GM23338 (cell line): Measurements from ENCODE around the gene GLT6D1. TPM values are rescaled to one million over a fixed set of nuclear protein-coding genes. Genes with fewer than 3 reads are reported as not detected.

Experiments used
- ATAC-seq: fragments of 200-7000 bp; cut with Tn5 transposase; 3 replicates; pipeline ENCODE4 v1.9.1; 2020
- DNase-seq: peaks from one replicate; pipeline ENCODE4 v3.0.0-alpha.2; 2015; ENCODE audit warnings: low spot score
- H2AFZ ChIP-seq: fragments of 200-600 bp; sonication (generic); 2 replicates; pipeline ENCODE4 v1.8.0; 2016; ENCODE audit warnings: antibody characterized with exemption, mild to moderate bottlenecking, moderate library complexity
- H3F3A ChIP-seq: fragments of 200-600 bp; sonication (generic); replicated peaks from 2 replicates; pipeline ENCODE4 v1.8.0; 2017; ENCODE audit warnings: antibody characterized with exemption, mixed run types, low read depth
- H3K27ac ChIP-seq: fragments of 200-600 bp; sonication (generic); 2 replicates; pipeline ENCODE4 v1.6.1; 2016; ENCODE audit warnings: low read depth
- H3K27me3 ChIP-seq: fragments of 200-600 bp; sonication (generic); 2 replicates; pipeline ENCODE4 v1.8.0; 2016; ENCODE audit warnings: mild to moderate bottlenecking, mixed run types, moderate library complexity; ENCODE audit not compliant: insufficient read depth
- H3K36me3 ChIP-seq: fragments of 200-600 bp; sonication (generic); 2 replicates; pipeline ENCODE4 v1.8.0; 2016; ENCODE audit warnings: mild to moderate bottlenecking; ENCODE audit not compliant: insufficient read depth
- H3K4me1 ChIP-seq: fragments of 200-600 bp; sonication (generic); 2 replicates; pipeline ENCODE4 v1.8.0; 2016; ENCODE audit warnings: mild to moderate bottlenecking, moderate library complexity; ENCODE audit not compliant: insufficient read depth
- H3K4me2 ChIP-seq: fragments of 200-600 bp; sonication (generic); 2 replicates; pipeline ENCODE4 v1.7.1; 2017; ENCODE audit warnings: mixed run types
- H3K4me3 ChIP-seq: fragments of 200-600 bp; sonication (generic); 2 replicates; pipeline ENCODE4 v1.6.1; 2016; ENCODE audit warnings: mixed run types
- H3K79me2 ChIP-seq: fragments of 200-600 bp; sonication (generic); replicated peaks from 2 replicates; pipeline ENCODE4 v1.8.0; 2017; ENCODE audit warnings: mild to moderate bottlenecking; ENCODE audit not compliant: insufficient read depth
- H3K9me2 ChIP-seq: fragments of 200-600 bp; sonication (generic); 2 replicates; pipeline ENCODE4 v1.8.0; 2017; ENCODE audit not compliant: insufficient read depth
- H4K20me1 ChIP-seq: fragments of 200-600 bp; sonication (generic); replicated peaks from 2 replicates; pipeline ENCODE4 v1.8.0; 2017; ENCODE audit warnings: mild to moderate bottlenecking; ENCODE audit not compliant: insufficient read depth
- H3K27ac Mint-ChIP-seq: 2 replicates; pipeline ENCODE4 v1.8.0; 2020; ENCODE audit warnings: inconsistent platforms, mild to moderate bottlenecking, moderate library complexity, mixed read lengths
- H3K27me3 Mint-ChIP-seq: 3 replicates; pipeline ENCODE4 v1.8.0; 2022; ENCODE audit warnings: low read depth, mild to moderate bottlenecking, moderate library complexity, mixed read lengths, inconsistent platforms; ENCODE audit not compliant: insufficient read depth, poor library complexity
- H3K36me3 Mint-ChIP-seq: 3 replicates; pipeline ENCODE4 v1.8.0; 2021; ENCODE audit warnings: low read depth, mild to moderate bottlenecking, inconsistent platforms, moderate library complexity, mixed read lengths
- H3K4me1 Mint-ChIP-seq: 3 replicates; pipeline ENCODE4 v1.8.0; 2020; ENCODE audit warnings: mild to moderate bottlenecking, inconsistent platforms, mixed read lengths
- H3K4me3 Mint-ChIP-seq: 3 replicates; pipeline ENCODE4 v1.8.0; 2021; ENCODE audit warnings: moderate library complexity, mild to moderate bottlenecking, inconsistent platforms, mixed read lengths
- H3K9me3 Mint-ChIP-seq: 3 replicates; pipeline ENCODE4 v1.8.0; 2020; ENCODE audit warnings: moderate library complexity, mild to moderate bottlenecking, inconsistent platforms, mixed read lengths
- CTCF ChIP-seq, 2 experiments: fragments of 200-600 bp in 1 of 2; sonication (generic) in 1 of 2; conservative IDR thresholded peaks; 2 replicates each; pipeline versions ENCODE4 v1.5.1 to v1.6.1; 2016 to 2017; ENCODE audit warnings: antibody characterized with exemption in 2 of 2, low read depth in 2 of 2, mild to moderate bottlenecking in 2 of 2, moderate library complexity in 1 of 2
- ETS1 ChIP-seq: IDR thresholded peaks from 2 replicates; pipeline ENCODE4 v1.6.1; 2016; ENCODE audit warnings: antibody characterized with exemption
- EZH2 ChIP-seq: fragments of 200-600 bp; sonication (generic); IDR thresholded peaks from one replicate; pipeline ENCODE4 v1.8.0; 2017; ENCODE audit warnings: antibody characterized with exemption, mild to moderate bottlenecking, low read depth; ENCODE audit not compliant: unreplicated experiment
- NANOG ChIP-seq: IDR thresholded peaks from 2 replicates; pipeline ENCODE4 v1.6.1; 2016; ENCODE audit warnings: antibody characterized with exemption, borderline replicate concordance
- POLR2AphosphoS5 ChIP-seq: IDR thresholded peaks from 2 replicates; pipeline ENCODE4 v1.6.1; 2016; ENCODE audit warnings: antibody characterized with exemption, low read depth
- STAT1 ChIP-seq: IDR thresholded peaks from one replicate; pipeline ENCODE4 v1.6.1; 2016; ENCODE audit warnings: antibody characterized with exemption; ENCODE audit not compliant: unreplicated experiment
- ZNF331 ChIP-seq: fragments of 250-450 bp; sonication (Bioruptor Pico); IDR thresholded peaks from 2 replicates; pipeline ENCODE4 v1.5.0; 2020; ENCODE audit warnings: low read depth, mild to moderate bottlenecking, moderate library complexity
- ZNF462 ChIP-seq: fragments of 250-450 bp; sonication (Bioruptor Pico); IDR thresholded peaks from 2 replicates; pipeline ENCODE4 v1.5.0; 2020; ENCODE audit warnings: mild to moderate bottlenecking, moderate library complexity
- long read RNA-seq: library from polyadenylated mRNA; unstranded; transcript quantifications from one replicate; pipeline ENCODE4 v2.0.0, GENCODE V29; 2020; ENCODE audit not compliant: unreplicated experiment
- polyA plus RNA-seq: library from polyadenylated mRNA; unstranded; fragments of >200 nt; fragmentation: Nextera tagmentation; extraction: Ambion mirVana; gene quantifications from 2 replicates; pipeline ENCODE4 v1.2.1, GENCODE V29; 2016
- total RNA-seq: library from RNA; depleted of rRNA; stranded (reverse); fragments of >200 nt; shearing (Covaris generic); gene quantifications from 2 replicates; pipeline ENCODE4 v1.2.3, GENCODE V29; 2014; rRNA removed

The GLT6D1 gene
- total RNA-seq (not detected in 2 replicates), polyA plus RNA-seq (not detected in 2 replicates)
- long read RNA-seq, result 0 reads

- Histone ChIP-seq H3K36me3 (no peaks in the 10 kb centered on the region; the same call in 1 of the 2 replicates), H3K9me2 (peaks cover 7% of the 10 kb centered on the region; the same call in 1 of the 2 replicates), H3K4me2 (no peak within 1 kb of the TSS), H3K27ac (no peak within 1 kb of the TSS), H4K20me1 (no peaks in the 10 kb centered on the region), H3K79me2 (no peaks in the 10 kb centered on the region), H3K4me1 (no peaks in the 10 kb centered on the region), H3K27me3 (no peaks in the 10 kb centered on the region), H3K4me3 (no peak within 1 kb of the TSS), H2AFZ (no peak within 1 kb of the TSS), H3F3A (no peaks in the 10 kb centered on the region)
- no peak within 1 kb of the TSS for H3K4me3 Mint-ChIP-seq
- peaks cover 6% of the 10 kb centered on the region for H3K4me1 Mint-ChIP-seq
- H3K27me3 Mint-ChIP-seq, result peaks cover 5% of the 10 kb centered on the region
- peaks cover 49% of the 10 kb centered on the region for H3K36me3 Mint-ChIP-seq
- H3K9me3 Mint-ChIP-seq, result peaks cover 86% of the 10 kb centered on the region
- DNase-seq (no peak), ATAC-seq (no peak)
- TF ChIP-seq NANOG (no peak), EZH2 (no peak), POLR2AphosphoS5 (no peak), ZNF331 (CRISPR knock-in tag) (no peak), CTCF (conservative IDR thresholded peaks at IDR 0.05; ENCODE audit: low read depth in 2 of 2) (no peak), ETS1 (no peak), STAT1 (no peak), ZNF462 (no peak)
- no peak within 1 kb of the TSS for H3K27ac Mint-ChIP-seq
Measured at GRCh38 chr9:135639196-135639595, at the start of gene GLT6D1. Gene GLT6D1, minus strand, starts transcription at chr9:135639540. Its CDS starts 353 bp downstream, at chr9:135639187.
